Activated CD8-positive, alpha-beta T cell treated with anti-CD3 and anti-CD28 coated beads, Interleukin-2, amount 10 ng/mL, durations not matched to agents 7 days and 5 days (primary cell): ENCODE data around the gene FBXO48. TPM values are rescaled to one million over a fixed set of nuclear protein-coding genes. Genes with fewer than 3 reads are reported as not detected.

Experiments used
- ATAC-seq: fragments of 150-1000 bp; cut with Tn5 transposase; one replicate; pipeline ENCODE4 v1.10.0; 2021; ENCODE audit warnings: moderate library complexity
- CTCF ChIA-PET: fragments of 350-600 bp; sonication (Branson Sonifier 250); formaldehyde crosslinking; loops from one replicate; lab custom pipeline; 2021; ENCODE audit warnings: antibody characterized with exemption; lab: Charles Lee
- POLR2A ChIA-PET: fragments of 350-600 bp; sonication (Branson Sonifier 250); formaldehyde crosslinking; loops from one replicate; lab custom pipeline; 2021; ENCODE audit warnings: antibody characterized with exemption; lab: Charles Lee
- DNase-seq: peaks from one replicate; pipeline ENCODE4 v3.0.0-alpha.2; 2020
- H3K27ac Mint-ChIP-seq: one replicate; pipeline ENCODE4 v1.8.0; 2021; ENCODE audit warnings: mild to moderate bottlenecking, mixed read lengths
- H3K27me3 Mint-ChIP-seq: one replicate; pipeline ENCODE4 v1.8.0; 2021; ENCODE audit warnings: low read depth, mixed read lengths
- H3K36me3 Mint-ChIP-seq: one replicate; pipeline ENCODE4 v1.8.0; 2021; ENCODE audit warnings: low read depth, mixed read lengths
- H3K4me1 Mint-ChIP-seq: one replicate; pipeline ENCODE4 v1.8.0; 2021; ENCODE audit warnings: low read depth, mixed read lengths
- H3K4me3 Mint-ChIP-seq: one replicate; pipeline ENCODE4 v1.8.0; 2021; ENCODE audit warnings: mild to moderate bottlenecking, mixed read lengths
- H3K9me3 Mint-ChIP-seq: one replicate; pipeline ENCODE4 v1.8.0; 2022; ENCODE audit warnings: mixed read lengths; ENCODE audit not compliant: insufficient read depth
- total RNA-seq, 2 experiments: library from RNA; stranded (reverse); gene quantifications; one replicate each; pipeline ENCODE4 v1.2.3, GENCODE V29; 2021

The FBXO48 gene
- total RNA-seq, 2 experiments from 2014 or later = 2.4 to 2.6 TPM

- no peak overlapping the region for H3K4me3 Mint-ChIP-seq
Observed at GRCh38 chr2:68471385-68471784, 4.3 kb upstream of the FBXO48 start.

GRCh38 chr2:68469935-68470334 lies 2.8 kb upstream of the FBXO48 start:
- H3K36me3 Mint-ChIP-seq = peaks cover 2% of the 10 kb centered on the region
- H3K4me3 Mint-ChIP-seq = no peak overlapping the region
- peaks cover 29% of the 10 kb centered on the region for H3K4me1 Mint-ChIP-seq
- ChIA-PET POLR2A (no interaction called here), CTCF (interaction anchor here (1.0 to 4.6 kb wide), 5 partner anchors 19 to 474 kb away, joined by 3 to 26 read pairs (median 5); no protein-coding TSS in a partner anchor)
- H3K9me3 Mint-ChIP-seq = no peaks in the 10 kb centered on the region
- no peak overlapping the region for H3K27ac Mint-ChIP-seq
- DNase-seq = no peak
- peaks cover 2% of the 10 kb centered on the region for H3K27me3 Mint-ChIP-seq
- ATAC-seq = no peak

More at GRCh38 chr2:68471385-68471784, 4.3 kb upstream of the FBXO48 start:
- peaks cover 2% of the 10 kb centered on the region for H3K27me3 Mint-ChIP-seq
- peaks cover 16% of the 10 kb centered on the region for H3K4me1 Mint-ChIP-seq
- no peak for ATAC-seq
- no peak for DNase-seq
- ChIA-PET CTCF (interaction anchor here (0.8 to 1.3 kb wide), 2 partner anchors 124 to 305 kb away, joined by 3 read pairs; no protein-coding TSS in a partner anchor), POLR2A (no interaction called here)
- H3K27ac Mint-ChIP-seq = no peak overlapping the region
- no peaks in the 10 kb centered on the region for H3K36me3 Mint-ChIP-seq
- no peaks in the 10 kb centered on the region for H3K9me3 Mint-ChIP-seq

GRCh38 chr2:68468801-68469200 lies 1.7 kb upstream of the FBXO48 start:
- ChIA-PET CTCF (interaction anchor here (0.6 to 7.0 kb wide), 9 partner anchors 20 to 1083 kb away, joined by 3 to 61 read pairs (median 5); no protein-coding TSS in a partner anchor), POLR2A (interaction anchor here (1.5 kb wide), 1 partner anchor 456 kb away, joined by 4 read pairs; no protein-coding TSS in a partner anchor)
- DNase-seq (no peak), ATAC-seq (no peak)
- Mint-ChIP-seq H3K27ac (no peak overlapping the region), H3K27me3 (peaks cover 2% of the 10 kb centered on the region), H3K36me3 (peaks cover 7% of the 10 kb centered on the region), H3K9me3 (no peaks in the 10 kb centered on the region), H3K4me1 (peaks cover 34% of the 10 kb centered on the region), H3K4me3 (peak overlapping the region; percentile 44)

- ATAC-seq (no peak), DNase-seq (no peak)
- H3K27me3 Mint-ChIP-seq = no peaks in the 10 kb centered on the region
- H3K36me3 Mint-ChIP-seq = peaks cover 7% of the 10 kb centered on the region
- H3K4me3 Mint-ChIP-seq = peak overlapping the region; percentile 98
- peaks cover 34% of the 10 kb centered on the region for H3K4me1 Mint-ChIP-seq
- ChIA-PET POLR2A (interaction anchor here (0.5 to 2.7 kb wide), 12 partner anchors 13 to 458 kb away, joined by 3 to 12 read pairs (median 4); partner anchors contain the start of gene PPP3R1), CTCF (interaction anchor here (0.8 to 7.0 kb wide), 24 partner anchors 9 to 476 kb away, joined by 3 to 113 read pairs (median 5); no protein-coding TSS in a partner anchor)
- peak overlapping the region; percentile 92 for H3K27ac Mint-ChIP-seq
- H3K9me3 Mint-ChIP-seq = no peaks in the 10 kb centered on the region
Observed at GRCh38 chr2:68466778-68467076, 367 bp downstream of the FBXO48 start.

- Mint-ChIP-seq H3K4me1 (peaks cover 34% of the 10 kb centered on the region), H3K36me3 (peaks cover 7% of the 10 kb centered on the region), H3K9me3 (no peaks in the 10 kb centered on the region), H3K27me3 (no peaks in the 10 kb centered on the region), H3K27ac (peak overlapping the region; percentile 92), H3K4me3 (peak overlapping the region; percentile 98)
- ChIA-PET CTCF (interaction anchor here (0.8 to 7.0 kb wide), 25 partner anchors 9 to 477 kb away, joined by 3 to 113 read pairs (median 6); no protein-coding TSS in a partner anchor), POLR2A (interaction anchor here (1.1 to 2.7 kb wide), 6 partner anchors 13 to 459 kb away, joined by 3 to 12 read pairs (median 4); no protein-coding TSS in a partner anchor)
- DNase-seq (peak; percentile 71), ATAC-seq (peak; percentile 8)
Observed at GRCh38 chr2:68466361-68466777, 725 bp downstream of the FBXO48 start.

- POLR2A ChIA-PET = interaction anchor here (0.6 to 2.1 kb wide), 2 partner anchors 200 to 460 kb away, joined by 3 to 6 read pairs; no protein-coding TSS in a partner anchor
- H3K27me3 Mint-ChIP-seq = no peaks in the 10 kb centered on the region
- peaks cover 7% of the 10 kb centered on the region for H3K36me3 Mint-ChIP-seq
- peak overlapping the region; percentile 92 for H3K27ac Mint-ChIP-seq
- CTCF ChIA-PET = interaction anchor here (0.6 to 7.0 kb wide), 27 partner anchors 10 to 460 kb away, joined by 3 to 113 read pairs (median 7); no protein-coding TSS in a partner anchor
- H3K9me3 Mint-ChIP-seq = no peaks in the 10 kb centered on the region
- DNase-seq (peak; percentile 52), ATAC-seq (no peak)
- peak overlapping the region; percentile 98 for H3K4me3 Mint-ChIP-seq
- H3K4me1 Mint-ChIP-seq = peaks cover 34% of the 10 kb centered on the region
Observed at GRCh38 chr2:68465081-68465916, 1.8 kb downstream of the FBXO48 start.

- DNase-seq (no peak), ATAC-seq (no peak)
- Mint-ChIP-seq H3K27me3 (no peaks in the 10 kb centered on the region), H3K4me1 (peaks cover 31% of the 10 kb centered on the region), H3K36me3 (peaks cover 7% of the 10 kb centered on the region), H3K27ac (no peak overlapping the region), H3K9me3 (no peaks in the 10 kb centered on the region), H3K4me3 (no peak overlapping the region)
- ChIA-PET POLR2A (interaction anchor here (0.6 to 0.7 kb wide), 2 partner anchors 201 to 245 kb away, joined by 3 to 4 read pairs; no protein-coding TSS in a partner anchor), CTCF (interaction anchor here (0.8 to 7.0 kb wide), 20 partner anchors 9 to 461 kb away, joined by 3 to 113 read pairs (median 18); no protein-coding TSS in a partner anchor)
Observed at GRCh38 chr2:68464651-68465050, 2.4 kb downstream of the FBXO48 start.

- no peak overlapping the region for H3K27ac Mint-ChIP-seq
- H3K36me3 Mint-ChIP-seq = peaks cover 7% of the 10 kb centered on the region
- ChIA-PET POLR2A (no interaction called here), CTCF (interaction anchor here (0.5 to 7.0 kb wide), 66 partner anchors 9 to 1672 kb away, joined by 3 to 113 read pairs (median 5); no protein-coding TSS in a partner anchor)
- peaks cover 21% of the 10 kb centered on the region for H3K4me1 Mint-ChIP-seq
- no peak for DNase-seq
- ATAC-seq = no peak
- H3K9me3 Mint-ChIP-seq = no peaks in the 10 kb centered on the region
- no peak overlapping the region for H3K4me3 Mint-ChIP-seq
- H3K27me3 Mint-ChIP-seq = no peaks in the 10 kb centered on the region
Observed at GRCh38 chr2:68463287-68463877, 3.7 kb downstream of the FBXO48 start.

- DNase-seq (no peak), ATAC-seq (no peak)
- Mint-ChIP-seq H3K27me3 (no peaks in the 10 kb centered on the region), H3K9me3 (no peaks in the 10 kb centered on the region), H3K36me3 (no peaks in the 10 kb centered on the region), H3K4me3 (no peak overlapping the region), H3K27ac (no peak overlapping the region), H3K4me1 (no peaks in the 10 kb centered on the region)
- CTCF ChIA-PET = no interaction called here
- POLR2A ChIA-PET = no interaction called here
Observed at GRCh38 chr2:68458981-68459380, 8.1 kb downstream of the FBXO48 start.

- ATAC-seq (no peak), DNase-seq (no peak)
- Mint-ChIP-seq H3K9me3 (no peaks in the 10 kb centered on the region), H3K27me3 (no peaks in the 10 kb centered on the region), H3K27ac (no peak overlapping the region), H3K4me3 (no peak overlapping the region), H3K4me1 (peaks cover 5% of the 10 kb centered on the region), H3K36me3 (no peaks in the 10 kb centered on the region)
- POLR2A ChIA-PET = no interaction called here
- CTCF ChIA-PET = interaction anchor here (0.9 to 1.4 kb wide), 4 partner anchors 9 to 253 kb away, joined by 3 to 5 read pairs (median 4); partner anchors contain the start of genes APLF and FBXO48
Observed at GRCh38 chr2:68456198-68456597, 10.9 kb downstream of the FBXO48 start.

- H3K36me3 Mint-ChIP-seq = no peaks in the 10 kb centered on the region
- H3K4me1 Mint-ChIP-seq = peaks cover 5% of the 10 kb centered on the region
- H3K4me3 Mint-ChIP-seq = no peak overlapping the region
- POLR2A ChIA-PET = no interaction called here
- DNase-seq (no peak), ATAC-seq (no peak)
- no peaks in the 10 kb centered on the region for H3K27me3 Mint-ChIP-seq
- CTCF ChIA-PET = interaction anchor here (2.4 kb wide), 1 partner anchor 12 kb away, joined by 20 read pairs; no protein-coding TSS in a partner anchor
- H3K27ac Mint-ChIP-seq = no peak overlapping the region
- H3K9me3 Mint-ChIP-seq = no peaks in the 10 kb centered on the region
Observed at GRCh38 chr2:68454719-68455118, 12.4 kb downstream of the FBXO48 start.
